PC-9 (cell line): ENCODE data around the gene UBXN11.

ENCODE experiments used
- EZH2 ChIP-seq: fragments of 200-600 bp; sonication (generic); IDR thresholded peaks from 2 replicates; pipeline ENCODE4 v1.8.0; 2017; ENCODE audit warnings: antibody characterized with exemption, low read depth
- TF ChIP-seq, protein P1 (sequence below): fragments of 200-600 bp; sonication (generic); conservative IDR thresholded peaks from 2 replicates; pipeline ENCODE4 v1.6.1; 2017; ENCODE audit warnings: mixed run types, antibody characterized with exemption, mild to moderate bottlenecking, moderate library complexity

DNA sequence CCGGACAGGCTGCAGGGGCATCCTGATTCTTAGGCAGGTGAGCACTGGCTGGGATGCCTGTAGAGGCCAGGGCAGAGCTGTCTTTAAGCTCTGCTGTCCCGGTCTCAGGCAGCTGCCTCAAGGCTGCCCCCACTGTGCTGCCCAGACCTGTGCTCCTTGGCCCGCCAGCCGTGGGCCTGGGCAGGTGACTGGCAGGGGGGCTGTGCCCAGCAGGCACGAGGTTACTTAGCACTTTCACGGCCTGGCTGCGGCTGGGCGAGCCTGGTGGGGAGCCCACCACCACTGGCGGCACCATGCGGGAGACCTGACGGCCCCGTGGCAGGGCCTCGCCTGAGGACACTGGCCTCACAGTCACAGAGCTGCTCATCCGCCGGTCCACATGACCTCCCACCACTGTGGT is 39.3 kb upstream of the UBXN11 start:
- no peak for TF ChIP-seq EZH2
- TF ChIP-seq, protein P1, sequence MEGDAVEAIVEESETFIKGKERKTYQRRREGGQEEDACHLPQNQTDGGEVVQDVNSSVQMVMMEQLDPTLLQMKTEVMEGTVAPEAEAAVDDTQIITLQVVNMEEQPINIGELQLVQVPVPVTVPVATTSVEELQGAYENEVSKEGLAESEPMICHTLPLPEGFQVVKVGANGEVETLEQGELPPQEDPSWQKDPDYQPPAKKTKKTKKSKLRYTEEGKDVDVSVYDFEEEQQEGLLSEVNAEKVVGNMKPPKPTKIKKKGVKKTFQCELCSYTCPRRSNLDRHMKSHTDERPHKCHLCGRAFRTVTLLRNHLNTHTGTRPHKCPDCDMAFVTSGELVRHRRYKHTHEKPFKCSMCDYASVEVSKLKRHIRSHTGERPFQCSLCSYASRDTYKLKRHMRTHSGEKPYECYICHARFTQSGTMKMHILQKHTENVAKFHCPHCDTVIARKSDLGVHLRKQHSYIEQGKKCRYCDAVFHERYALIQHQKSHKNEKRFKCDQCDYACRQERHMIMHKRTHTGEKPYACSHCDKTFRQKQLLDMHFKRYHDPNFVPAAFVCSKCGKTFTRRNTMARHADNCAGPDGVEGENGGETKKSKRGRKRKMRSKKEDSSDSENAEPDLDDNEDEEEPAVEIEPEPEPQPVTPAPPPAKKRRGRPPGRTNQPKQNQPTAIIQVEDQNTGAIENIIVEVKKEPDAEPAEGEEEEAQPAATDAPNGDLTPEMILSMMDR: no peak
